Effector memory CD4-positive, alpha-beta T cell (primary cell): ENCODE data around the gene RBBP7.
"Not testable (repeated sequence)": the region's sequence is repeated elsewhere in the genome, so short reads cannot be mapped to it uniquely, and the experiment has no call there.

Experiments
- DNase-seq, 3 donors: peaks; one replicate each; pipeline ENCODE4 v3.0.0-alpha.2; 2020
- H3K27ac ChIP-seq: 2 replicates; pipeline ENCODE4 v1.7.0; 2013; ENCODE audit warnings: mild to moderate bottlenecking, low read length, moderate library complexity; ENCODE audit not compliant: insufficient read depth, poor library complexity, severe bottlenecking
- H3K27me3 ChIP-seq: replicated peaks from 2 replicates; pipeline ENCODE4 v1.7.0; 2013; ENCODE audit warnings: mild to moderate bottlenecking, low read length; ENCODE audit not compliant: insufficient read depth, control insufficient read depth, poor library complexity, severe bottlenecking
- H3K36me3 ChIP-seq: 2 replicates; pipeline ENCODE4 v1.7.0; 2013; ENCODE audit warnings: mild to moderate bottlenecking, low read length, moderate library complexity; ENCODE audit not compliant: control insufficient read depth, insufficient read depth
- H3K4me1 ChIP-seq: 2 replicates; pipeline ENCODE4 v1.7.0; 2013; ENCODE audit warnings: low read length, mild to moderate bottlenecking; ENCODE audit not compliant: control insufficient read depth, insufficient read depth, poor library complexity, severe bottlenecking
- H3K4me3 ChIP-seq: 2 replicates; pipeline ENCODE4 v1.7.0; 2013; ENCODE audit warnings: low read length, low read depth, mild to moderate bottlenecking; ENCODE audit not compliant: insufficient read depth, poor library complexity, severe bottlenecking
- H3K9me3 ChIP-seq: 2 replicates; pipeline ENCODE4 v1.7.0; 2013; ENCODE audit warnings: mild to moderate bottlenecking, low read length, moderate library complexity; ENCODE audit not compliant: control insufficient read depth

The RBBP7 gene

GRCh38 chrX:16868920-16869319 is 1.2 kb downstream of the RBBP7 start:
- H3K27me3 ChIP-seq, result no peaks in the 10 kb centered on the region
- no peak for DNase-seq
- H3K9me3 ChIP-seq, result no peaks in the 10 kb centered on the region
- H3K4me3 ChIP-seq, result peak overlapping the region; percentile 56
- no peaks in the 10 kb centered on the region for H3K36me3 ChIP-seq
- peak overlapping the region; percentile 55 for H3K27ac ChIP-seq
- peaks cover 11% of the 10 kb centered on the region for H3K4me1 ChIP-seq

- no peak overlapping the region for H3K27ac ChIP-seq
- no peaks in the 10 kb centered on the region for H3K36me3 ChIP-seq
- no peaks in the 10 kb centered on the region for H3K9me3 ChIP-seq
- H3K27me3 ChIP-seq, result no peaks in the 10 kb centered on the region
- H3K4me1 ChIP-seq, result peaks cover 11% of the 10 kb centered on the region
- H3K4me3 ChIP-seq, result no peak overlapping the region
- DNase-seq, result no peak
Measured at GRCh38 chrX:16867947-16868346, 2.2 kb downstream of the RBBP7 start.

- no peak for DNase-seq
- Histone ChIP-seq H3K27me3 (no peaks in the 10 kb centered on the region), H3K36me3 (peaks cover 11% of the 10 kb centered on the region), H3K27ac (no peak overlapping the region), H3K4me3 (no peak overlapping the region), H3K4me1 (no peaks in the 10 kb centered on the region), H3K9me3 (no peaks in the 10 kb centered on the region)
Measured at GRCh38 chrX:16862829-16863228, 7.3 kb downstream of the RBBP7 start.

GRCh38 chrX:16856744-16857143 is 13.4 kb downstream of the RBBP7 start:
- Histone ChIP-seq H3K9me3 (no peaks in the 10 kb centered on the region), H3K27me3 (no peaks in the 10 kb centered on the region), H3K36me3 (peaks cover 31% of the 10 kb centered on the region)

GRCh38 chrX:16856076-16856404 is 14.1 kb downstream of the RBBP7 start:
- H3K4me3 ChIP-seq, H3K9me3 ChIP-seq, DNase-seq, H3K27ac ChIP-seq, H3K4me1 ChIP-seq, H3K27me3 ChIP-seq: not testable (repeated sequence)
- H3K36me3 ChIP-seq, result peaks cover 27% of the 10 kb centered on the region

More at GRCh38 chrX:16856744-16857143, 13.4 kb downstream of the RBBP7 start:
- no peaks in the 10 kb centered on the region for H3K4me1 ChIP-seq
- no peak overlapping the region for H3K27ac ChIP-seq
- DNase-seq, result no peak
- H3K4me3 ChIP-seq, result no peak overlapping the region

- no peaks in the 10 kb centered on the region for H3K4me1 ChIP-seq
- no peaks in the 10 kb centered on the region for H3K9me3 ChIP-seq
Measured at GRCh38 chrX:16855363-16856075, 14.6 kb downstream of the RBBP7 start.

GRCh38 chrX:16853537-16853936 is 16.6 kb downstream of the RBBP7 start:
- Histone ChIP-seq H3K27ac (no peak overlapping the region), H3K4me3 (no peak overlapping the region), H3K4me1 (no peaks in the 10 kb centered on the region), H3K27me3 (no peaks in the 10 kb centered on the region), H3K36me3 (peaks cover 27% of the 10 kb centered on the region), H3K9me3 (no peaks in the 10 kb centered on the region)
- DNase-seq, result no peak

More at GRCh38 chrX:16855363-16856075, 14.6 kb downstream of the RBBP7 start:
- no peak overlapping the region for H3K27ac ChIP-seq
- no peak overlapping the region for H3K4me3 ChIP-seq
- no peak for DNase-seq
- no peaks in the 10 kb centered on the region for H3K27me3 ChIP-seq
- H3K36me3 ChIP-seq, result peaks cover 27% of the 10 kb centered on the region

GRCh38 chrX:16852617-16853179 is 17.5 kb downstream of the RBBP7 start:
- Histone ChIP-seq H3K36me3 (peaks cover 32% of the 10 kb centered on the region), H3K4me3 (no peak overlapping the region), H3K4me1 (no peaks in the 10 kb centered on the region), H3K27me3 (no peaks in the 10 kb centered on the region), H3K27ac (no peak overlapping the region), H3K9me3 (no peaks in the 10 kb centered on the region)
- DNase-seq, result no peak

- no peak overlapping the region for H3K4me3 ChIP-seq
- no peaks in the 10 kb centered on the region for H3K9me3 ChIP-seq
- peaks cover 28% of the 10 kb centered on the region for H3K36me3 ChIP-seq
- DNase-seq, result no peak
- H3K27me3 ChIP-seq, result no peaks in the 10 kb centered on the region
- H3K4me1 ChIP-seq, result no peaks in the 10 kb centered on the region
- no peak overlapping the region for H3K27ac ChIP-seq
Measured at GRCh38 chrX:16851827-16852226, 18.3 kb downstream of the RBBP7 start.

- no peaks in the 10 kb centered on the region for H3K4me1 ChIP-seq
- H3K4me3 ChIP-seq, result no peak overlapping the region
- DNase-seq, result no peak
- H3K27ac ChIP-seq, result no peak overlapping the region
- no peaks in the 10 kb centered on the region for H3K27me3 ChIP-seq
- H3K36me3 ChIP-seq, result peaks cover 27% of the 10 kb centered on the region
- H3K9me3 ChIP-seq, result no peaks in the 10 kb centered on the region
Measured at GRCh38 chrX:16851421-16851820, 18.7 kb downstream of the RBBP7 start.
